GM18867 (cell line): ENCODE results near the gene COL1A2.

Experiments
- ATAC-seq: cut with Tn5 transposase; IDR thresholded peaks from one replicate; pipeline ENCODE4 v1.9.1; 2021; ENCODE audit warnings: mild to moderate bottlenecking, moderate library complexity; ENCODE audit not compliant: unreplicated experiment

The COL1A2 gene

GRCh38 chr7:94394437-94395140, at the start of gene COL1A2:
Gene COL1A2 (plus strand): TSS chr7:94394895. CDS start chr7:94395032, 137 bp downstream.
- ATAC-seq: no peak

- ATAC-seq: no peak
Measured at GRCh38 chr7:94345907-94346306, 48.8 kb upstream of the COL1A2 start.

GRCh38 chr7:94348142-94348541, 46.6 kb upstream of the COL1A2 start:
- no peak for ATAC-seq

- no peak for ATAC-seq
Measured at GRCh38 chr7:94350734-94351133, 44.0 kb upstream of the COL1A2 start.

GRCh38 chr7:94351703-94352102, 43.0 kb upstream of the COL1A2 start:
- no peak for ATAC-seq

- ATAC-seq: no peak
Measured at GRCh38 chr7:94352887-94353286, 41.8 kb upstream of the COL1A2 start.

- no peak for ATAC-seq
Measured at GRCh38 chr7:94354953-94355352, 39.7 kb upstream of the COL1A2 start.

GRCh38 chr7:94355454-94355853, 39.2 kb upstream of the COL1A2 start:
- no peak for ATAC-seq

- no peak for ATAC-seq
Measured at GRCh38 chr7:94357076-94357475, 37.6 kb upstream of the COL1A2 start.

- ATAC-seq: no peak
Measured at GRCh38 chr7:94360926-94361325, 33.8 kb upstream of the COL1A2 start.

GRCh38 chr7:94362276-94362675, 32.4 kb upstream of the COL1A2 start:
- ATAC-seq: no peak

- no peak for ATAC-seq
Measured at GRCh38 chr7:94364816-94365215, 29.9 kb upstream of the COL1A2 start.

- no peak for ATAC-seq
Measured at GRCh38 chr7:94366163-94366562, 28.5 kb upstream of the COL1A2 start.

- no peak for ATAC-seq
Measured at GRCh38 chr7:94366832-94367231, 27.9 kb upstream of the COL1A2 start.

GRCh38 chr7:94367949-94368348, 26.7 kb upstream of the COL1A2 start:
- no peak for ATAC-seq

GRCh38 chr7:94368371-94368791, 26.3 kb upstream of the COL1A2 start:
- ATAC-seq: no peak

GRCh38 chr7:94374231-94374630, 20.5 kb upstream of the COL1A2 start:
- ATAC-seq: no peak

GRCh38 chr7:94374721-94375566, 19.8 kb upstream of the COL1A2 start:
- no peak for ATAC-seq

GRCh38 chr7:94375691-94376090, 19.0 kb upstream of the COL1A2 start:
- ATAC-seq: no peak

GRCh38 chr7:94376281-94376680, 18.4 kb upstream of the COL1A2 start:
- no peak for ATAC-seq

GRCh38 chr7:94378356-94378755, 16.3 kb upstream of the COL1A2 start:
- ATAC-seq: no peak

- no peak for ATAC-seq
Measured at GRCh38 chr7:94380264-94380663, 14.4 kb upstream of the COL1A2 start.
